Measurements from ENCODE around the gene CCSER1. TPM values are rescaled to one million over a fixed set of nuclear protein-coding genes. Genes with fewer than 3 reads are reported as not detected.

The CCSER1 gene
- total RNA-seq, 4 donors from 2014 or later = 4.0 to 6.0 (median 4.8) TPM

GRCh38 chr4:90215286-90215685 is 88.1 kb downstream of the CCSER1 start:
- Histone ChIP-seq H3K36me3 (no peaks in the 10 kb centered on the region), H3K27me3 (no peaks in the 10 kb centered on the region), H3K9me3 (no peaks in the 10 kb centered on the region), H3K4me3 (no peak overlapping the region), H3K27ac (no peak overlapping the region), H3K4me1 (no peaks in the 10 kb centered on the region)
- 46 to 57% methylated on average over 1 of the region's 1 CpG for WGBS, 2 donors
- DNase-seq (ENCODE audit: low spot score in 2 of 2) = no peak
- TF ChIP-seq, protein P1, sequence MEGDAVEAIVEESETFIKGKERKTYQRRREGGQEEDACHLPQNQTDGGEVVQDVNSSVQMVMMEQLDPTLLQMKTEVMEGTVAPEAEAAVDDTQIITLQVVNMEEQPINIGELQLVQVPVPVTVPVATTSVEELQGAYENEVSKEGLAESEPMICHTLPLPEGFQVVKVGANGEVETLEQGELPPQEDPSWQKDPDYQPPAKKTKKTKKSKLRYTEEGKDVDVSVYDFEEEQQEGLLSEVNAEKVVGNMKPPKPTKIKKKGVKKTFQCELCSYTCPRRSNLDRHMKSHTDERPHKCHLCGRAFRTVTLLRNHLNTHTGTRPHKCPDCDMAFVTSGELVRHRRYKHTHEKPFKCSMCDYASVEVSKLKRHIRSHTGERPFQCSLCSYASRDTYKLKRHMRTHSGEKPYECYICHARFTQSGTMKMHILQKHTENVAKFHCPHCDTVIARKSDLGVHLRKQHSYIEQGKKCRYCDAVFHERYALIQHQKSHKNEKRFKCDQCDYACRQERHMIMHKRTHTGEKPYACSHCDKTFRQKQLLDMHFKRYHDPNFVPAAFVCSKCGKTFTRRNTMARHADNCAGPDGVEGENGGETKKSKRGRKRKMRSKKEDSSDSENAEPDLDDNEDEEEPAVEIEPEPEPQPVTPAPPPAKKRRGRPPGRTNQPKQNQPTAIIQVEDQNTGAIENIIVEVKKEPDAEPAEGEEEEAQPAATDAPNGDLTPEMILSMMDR (IDR thresholded peaks at IDR 0.05) = no peak
- TF ChIP-seq EP300 (IDR thresholded peaks at IDR 0.05) = no peak
- TF ChIP-seq POLR2A (IDR thresholded peaks at IDR 0.05) = no peak

- H3K36me3 ChIP-seq = no peaks in the 10 kb centered on the region
- DNase-seq (ENCODE audit: low spot score in 2 of 2) = no peak
- no peak overlapping the region for H3K4me3 ChIP-seq
- H3K27me3 ChIP-seq = no peaks in the 10 kb centered on the region
- H3K27ac ChIP-seq = no peak overlapping the region
- 89 to 92% methylated on average over 3 of the region's 3 CpGs for WGBS, 2 donors
- no peaks in the 10 kb centered on the region for H3K4me1 ChIP-seq
- TF ChIP-seq EP300 (IDR thresholded peaks at IDR 0.05) (no peak), POLR2A (IDR thresholded peaks at IDR 0.05) (no peak)
- TF ChIP-seq, protein P1 (IDR thresholded peaks at IDR 0.05) = no peak
- H3K9me3 ChIP-seq = no peaks in the 10 kb centered on the region
Measured at GRCh38 chr4:90219822-90220221, 92.6 kb downstream of the CCSER1 start.

DNA sequence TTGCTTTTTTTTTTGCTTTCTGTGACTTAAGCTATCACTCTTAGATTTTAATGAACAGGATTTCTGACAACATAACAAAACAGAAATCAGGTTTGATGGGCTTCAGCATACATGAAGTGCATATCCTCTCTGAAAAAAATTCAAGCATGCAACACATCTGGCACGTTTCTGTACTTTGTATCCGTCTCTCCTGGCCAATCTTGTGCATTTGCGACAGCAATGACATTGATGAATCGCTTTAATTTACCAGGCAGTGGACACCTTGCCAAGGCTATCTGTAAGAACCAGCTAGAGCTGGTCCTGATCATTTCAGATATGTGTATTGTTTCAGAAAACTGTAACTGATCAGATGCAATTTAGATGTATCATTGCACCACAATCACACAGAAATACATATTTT is 93.3 kb downstream of the CCSER1 start:
- H3K27ac ChIP-seq = no peak overlapping the region
- H3K27me3 ChIP-seq = no peaks in the 10 kb centered on the region
- no peak overlapping the region for H3K4me3 ChIP-seq
- no peak for DNase-seq (ENCODE audit: low spot score in 2 of 2)
- WGBS, 2 donors = 75 to 80% methylated on average over 4 of the region's 4 CpGs
- no peaks in the 10 kb centered on the region for H3K9me3 ChIP-seq
- TF ChIP-seq EP300 (IDR thresholded peaks at IDR 0.05) = no peak
- no peak for TF ChIP-seq POLR2A (IDR thresholded peaks at IDR 0.05)
- TF ChIP-seq, protein P1 (IDR thresholded peaks at IDR 0.05) = no peak
- H3K4me1 ChIP-seq = no peaks in the 10 kb centered on the region
- H3K36me3 ChIP-seq = no peaks in the 10 kb centered on the region

- Histone ChIP-seq H3K36me3 (no peaks in the 10 kb centered on the region), H3K4me1 (no peaks in the 10 kb centered on the region), H3K27ac (no peak overlapping the region), H3K9me3 (peaks cover 0 to 9% (median 0%) of the 10 kb centered on the region in 4 donors), H3K27me3 (no peaks in the 10 kb centered on the region), H3K4me3 (no peak overlapping the region)
- no peak for DNase-seq (ENCODE audit: low spot score in 2 of 2)
- TF ChIP-seq EP300 (IDR thresholded peaks at IDR 0.05) (no peak), POLR2A (IDR thresholded peaks at IDR 0.05) (no peak)
- TF ChIP-seq, protein P1 (IDR thresholded peaks at IDR 0.05) = no peak
Measured at GRCh38 chr4:90226734-90227133, 99.5 kb downstream of the CCSER1 start.

- TF ChIP-seq EP300 (IDR thresholded peaks at IDR 0.05) = no peak
- no peak for TF ChIP-seq POLR2A (IDR thresholded peaks at IDR 0.05)
- TF ChIP-seq, protein P1 (IDR thresholded peaks at IDR 0.05) = no peak
- H3K4me3 ChIP-seq = no peak overlapping the region
- WGBS, 2 donors = 90 to 96% methylated on average over 3 of the region's 3 CpGs
- no peaks in the 10 kb centered on the region for H3K27me3 ChIP-seq
- H3K27ac ChIP-seq = no peak overlapping the region
- H3K36me3 ChIP-seq = no peaks in the 10 kb centered on the region
- no peaks in the 10 kb centered on the region for H3K4me1 ChIP-seq
- H3K9me3 ChIP-seq = peaks cover 0 to 9% (median 0%) of the 10 kb centered on the region in 4 donors
- no peak for DNase-seq (ENCODE audit: low spot score in 2 of 2)
Measured at GRCh38 chr4:90227177-90227576, 100.0 kb downstream of the CCSER1 start.
